ENCODE results near the gene DOCK8. TPM values are rescaled to one million over a fixed set of nuclear protein-coding genes. Genes with fewer than 3 reads are reported as not detected.

Gene DOCK8
- total RNA-seq, 1 experiment from 2014 or later = 1.4 TPM

DNA sequence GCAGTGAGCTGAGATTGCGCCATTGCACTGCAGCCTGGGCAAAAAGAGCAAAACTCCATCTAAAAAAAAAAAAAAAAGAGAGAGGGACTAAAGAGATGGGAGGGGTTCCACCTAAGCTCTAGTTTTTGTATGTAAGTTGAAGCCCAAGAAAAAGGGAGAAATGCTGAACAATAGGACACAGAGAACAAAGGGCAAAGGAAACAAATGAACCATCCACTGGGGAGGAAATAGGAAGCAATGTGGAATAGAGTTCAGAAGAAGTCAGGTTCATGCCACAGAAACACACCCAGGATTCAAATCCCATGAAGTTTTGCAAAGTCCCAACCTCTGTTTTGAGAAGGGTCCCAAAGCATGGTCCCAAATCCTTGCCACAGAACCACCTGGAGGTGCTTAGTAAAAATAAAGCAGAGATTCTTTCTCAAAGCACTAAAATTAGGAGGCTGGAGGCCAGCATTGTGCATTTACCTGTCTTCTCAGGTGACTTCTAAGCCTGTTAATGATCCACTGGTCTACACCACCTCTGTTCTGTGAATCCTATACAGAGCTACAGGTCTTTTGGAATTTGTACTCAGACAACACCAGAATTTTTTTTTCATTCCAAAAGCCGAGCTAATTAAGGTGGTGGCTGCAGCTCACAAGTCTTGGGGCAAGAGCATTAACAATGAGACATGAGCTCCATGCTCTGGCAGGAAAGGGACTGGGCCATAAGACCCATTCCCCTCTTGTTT, 177.6 kb downstream of the DOCK8 start:
- Histone ChIP-seq H3K9ac (ENCODE audit: extremely low read depth, insufficient read length, low read length) (no peak overlapping the region), H3K9me3 (ENCODE audit: control insufficient read depth, low read depth, low read length) (no peaks in the 10 kb centered on the region), H3K27ac (ENCODE audit: insufficient read length, low read depth, low read length) (no peak overlapping the region), H2BK12ac (ENCODE audit: insufficient read length, low read depth, low read length) (no peak overlapping the region), H2BK20ac (ENCODE audit: low read depth, low read length, poor library complexity, severe bottlenecking) (no peak overlapping the region), H4K20me1 (ENCODE audit: control insufficient read depth, insufficient read depth, insufficient read length) (no peaks in the 10 kb centered on the region), H3K4me2 (ENCODE audit: insufficient read depth, insufficient read length, low read length) (no peak overlapping the region), H3K56ac (ENCODE audit: insufficient read length, low read depth, low read length) (no peak overlapping the region), H2BK120ac (ENCODE audit: low read depth, low read length, poor library complexity, severe bottlenecking) (no peak overlapping the region), H3K4ac (ENCODE audit: low read depth, low read length) (no peak overlapping the region), H2BK15ac (ENCODE audit: low read depth, low read length) (no peak overlapping the region), H4K91ac (ENCODE audit: insufficient read length, low read depth, low read length) (no peak overlapping the region), H3T11ph (ENCODE audit: low read length) (no peak overlapping the region), H3K27me3 (ENCODE audit: insufficient read depth, low read length) (no peaks in the 10 kb centered on the region), H2AFZ (ENCODE audit: low read length) (no peak overlapping the region), H2BK5ac (ENCODE audit: insufficient read length, low read length) (no peak overlapping the region), H3K14ac (ENCODE audit: insufficient read depth, low read length) (no peak overlapping the region), H3K23me2 (ENCODE audit: insufficient read length, low read depth, low read length, poor library complexity, severe bottlenecking) (no peaks in the 10 kb centered on the region), H4K5ac (ENCODE audit: insufficient read length, low read depth, low read length) (no peak overlapping the region), H3K79me1 (ENCODE audit: insufficient read depth, low read depth, low read length, poor library complexity, severe bottlenecking) (no peaks in the 10 kb centered on the region), H4K8ac (replicated peaks; ENCODE audit: insufficient read length, low read depth, low read length) (no peak overlapping the region), H3K23ac (ENCODE audit: insufficient read length, low read depth, low read length) (no peak overlapping the region), H3K79me2 (ENCODE audit: insufficient read depth, low read length) (no peaks in the 10 kb centered on the region), H2AK5ac (ENCODE audit: insufficient read length, low read length) (no peak overlapping the region), H3K4me1 (ENCODE audit: insufficient read depth, low read length) (no peaks in the 10 kb centered on the region; the same call in 1 of the 2 replicates), H3K18ac (ENCODE audit: insufficient read length, low read depth, low read length) (no peak overlapping the region)
- Mint-ChIP-seq H3K4me1 (peaks cover 23 to 24% of the 10 kb centered on the region in 2 experiments), H3K27ac (no peak overlapping the region), H3K9me3 (no peaks in the 10 kb centered on the region), H3K36me3 (ENCODE audit: insufficient read depth in 1 of 3, low read depth in 3 of 3) (no peaks in the 10 kb centered on the region), H3K4me3 (no peak overlapping the region), H3K27me3 (ENCODE audit: low read depth) (no peaks in the 10 kb centered on the region; the same call in 1 of the 2 replicates)
- TF ChIP-seq, protein P1, sequence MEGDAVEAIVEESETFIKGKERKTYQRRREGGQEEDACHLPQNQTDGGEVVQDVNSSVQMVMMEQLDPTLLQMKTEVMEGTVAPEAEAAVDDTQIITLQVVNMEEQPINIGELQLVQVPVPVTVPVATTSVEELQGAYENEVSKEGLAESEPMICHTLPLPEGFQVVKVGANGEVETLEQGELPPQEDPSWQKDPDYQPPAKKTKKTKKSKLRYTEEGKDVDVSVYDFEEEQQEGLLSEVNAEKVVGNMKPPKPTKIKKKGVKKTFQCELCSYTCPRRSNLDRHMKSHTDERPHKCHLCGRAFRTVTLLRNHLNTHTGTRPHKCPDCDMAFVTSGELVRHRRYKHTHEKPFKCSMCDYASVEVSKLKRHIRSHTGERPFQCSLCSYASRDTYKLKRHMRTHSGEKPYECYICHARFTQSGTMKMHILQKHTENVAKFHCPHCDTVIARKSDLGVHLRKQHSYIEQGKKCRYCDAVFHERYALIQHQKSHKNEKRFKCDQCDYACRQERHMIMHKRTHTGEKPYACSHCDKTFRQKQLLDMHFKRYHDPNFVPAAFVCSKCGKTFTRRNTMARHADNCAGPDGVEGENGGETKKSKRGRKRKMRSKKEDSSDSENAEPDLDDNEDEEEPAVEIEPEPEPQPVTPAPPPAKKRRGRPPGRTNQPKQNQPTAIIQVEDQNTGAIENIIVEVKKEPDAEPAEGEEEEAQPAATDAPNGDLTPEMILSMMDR (conservative IDR thresholded peaks at IDR 0.05) = no peak
- no peak for DNase-seq
- WGBS (ENCODE audit: extremely low coverage, insufficient read length, low lambda C conversion rate) = no CpG with 5 or more reads among the region's 2 CpGs
